ENCODE results near the gene ANKDD1A. TPM values are rescaled to one million over a fixed set of nuclear protein-coding genes. Genes with fewer than 3 reads are reported as not detected.

Gene ANKDD1A
- total and polyA plus RNA-seq, 2 experiments from 2014 or later: 6.7 to 9.3 TPM

GRCh38 chr15:64985366-64986033 lies 73.8 kb downstream of the ANKDD1A start (continued):
- TF ChIP-seq NANOG (IDR thresholded peaks at IDR 0.05; ENCODE audit: borderline replicate concordance) (no peak), EZH2 (IDR thresholded peaks at IDR 0.05; ENCODE audit: low read depth, unreplicated experiment) (no peak)

DNA sequence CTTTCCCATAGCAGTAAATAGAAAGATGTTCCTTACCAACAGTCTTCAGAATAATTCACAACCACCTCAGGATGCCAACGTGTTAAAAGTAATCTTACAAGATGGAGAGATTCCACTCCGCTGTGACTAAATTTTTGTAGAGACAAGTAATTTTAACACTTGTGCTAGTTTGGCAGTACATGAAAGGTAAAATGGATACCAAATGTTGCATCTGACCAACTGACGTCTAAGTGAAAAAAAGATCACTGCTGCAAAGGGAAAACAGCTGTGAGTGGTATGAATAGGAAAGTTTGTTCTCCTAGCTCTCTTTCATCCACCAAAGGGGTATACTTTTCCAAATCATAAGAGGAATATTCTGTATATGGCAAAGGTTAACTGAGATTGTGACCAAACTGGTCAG lies 75.4 kb downstream of the ANKDD1A start:
- TF ChIP-seq STAT1 (IDR thresholded peaks at IDR 0.05; ENCODE audit: unreplicated experiment) (no peak), EZH2 (IDR thresholded peaks at IDR 0.05; ENCODE audit: low read depth, unreplicated experiment) (no peak), NANOG (IDR thresholded peaks at IDR 0.05; ENCODE audit: borderline replicate concordance) (no peak), ZNF331 (CRISPR knock-in tag; IDR thresholded peaks at IDR 0.05; ENCODE audit: low read depth) (no peak), EZH2phosphoT487 (IDR thresholded peaks at IDR 0.05; ENCODE audit: unreplicated experiment) (no peak), JUNB (IDR thresholded peaks at IDR 0.05; ENCODE audit: unreplicated experiment) (no peak), CREB1 (CRISPR knock-in tag; IDR thresholded peaks at IDR 0.05; ENCODE audit: low read depth) (no peak), ETS1 (IDR thresholded peaks at IDR 0.05) (no peak), POLR2AphosphoS5 (IDR thresholded peaks at IDR 0.05; ENCODE audit: low read depth) (no peak), ZNF114 (CRISPR knock-in tag; IDR thresholded peaks at IDR 0.05) (no peak)
- TF ChIP-seq, protein P1, sequence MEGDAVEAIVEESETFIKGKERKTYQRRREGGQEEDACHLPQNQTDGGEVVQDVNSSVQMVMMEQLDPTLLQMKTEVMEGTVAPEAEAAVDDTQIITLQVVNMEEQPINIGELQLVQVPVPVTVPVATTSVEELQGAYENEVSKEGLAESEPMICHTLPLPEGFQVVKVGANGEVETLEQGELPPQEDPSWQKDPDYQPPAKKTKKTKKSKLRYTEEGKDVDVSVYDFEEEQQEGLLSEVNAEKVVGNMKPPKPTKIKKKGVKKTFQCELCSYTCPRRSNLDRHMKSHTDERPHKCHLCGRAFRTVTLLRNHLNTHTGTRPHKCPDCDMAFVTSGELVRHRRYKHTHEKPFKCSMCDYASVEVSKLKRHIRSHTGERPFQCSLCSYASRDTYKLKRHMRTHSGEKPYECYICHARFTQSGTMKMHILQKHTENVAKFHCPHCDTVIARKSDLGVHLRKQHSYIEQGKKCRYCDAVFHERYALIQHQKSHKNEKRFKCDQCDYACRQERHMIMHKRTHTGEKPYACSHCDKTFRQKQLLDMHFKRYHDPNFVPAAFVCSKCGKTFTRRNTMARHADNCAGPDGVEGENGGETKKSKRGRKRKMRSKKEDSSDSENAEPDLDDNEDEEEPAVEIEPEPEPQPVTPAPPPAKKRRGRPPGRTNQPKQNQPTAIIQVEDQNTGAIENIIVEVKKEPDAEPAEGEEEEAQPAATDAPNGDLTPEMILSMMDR (conservative IDR thresholded peaks at IDR 0.05; ENCODE audit: low read depth in 2 of 2): no peak
- TF ChIP-seq, protein P2, sequence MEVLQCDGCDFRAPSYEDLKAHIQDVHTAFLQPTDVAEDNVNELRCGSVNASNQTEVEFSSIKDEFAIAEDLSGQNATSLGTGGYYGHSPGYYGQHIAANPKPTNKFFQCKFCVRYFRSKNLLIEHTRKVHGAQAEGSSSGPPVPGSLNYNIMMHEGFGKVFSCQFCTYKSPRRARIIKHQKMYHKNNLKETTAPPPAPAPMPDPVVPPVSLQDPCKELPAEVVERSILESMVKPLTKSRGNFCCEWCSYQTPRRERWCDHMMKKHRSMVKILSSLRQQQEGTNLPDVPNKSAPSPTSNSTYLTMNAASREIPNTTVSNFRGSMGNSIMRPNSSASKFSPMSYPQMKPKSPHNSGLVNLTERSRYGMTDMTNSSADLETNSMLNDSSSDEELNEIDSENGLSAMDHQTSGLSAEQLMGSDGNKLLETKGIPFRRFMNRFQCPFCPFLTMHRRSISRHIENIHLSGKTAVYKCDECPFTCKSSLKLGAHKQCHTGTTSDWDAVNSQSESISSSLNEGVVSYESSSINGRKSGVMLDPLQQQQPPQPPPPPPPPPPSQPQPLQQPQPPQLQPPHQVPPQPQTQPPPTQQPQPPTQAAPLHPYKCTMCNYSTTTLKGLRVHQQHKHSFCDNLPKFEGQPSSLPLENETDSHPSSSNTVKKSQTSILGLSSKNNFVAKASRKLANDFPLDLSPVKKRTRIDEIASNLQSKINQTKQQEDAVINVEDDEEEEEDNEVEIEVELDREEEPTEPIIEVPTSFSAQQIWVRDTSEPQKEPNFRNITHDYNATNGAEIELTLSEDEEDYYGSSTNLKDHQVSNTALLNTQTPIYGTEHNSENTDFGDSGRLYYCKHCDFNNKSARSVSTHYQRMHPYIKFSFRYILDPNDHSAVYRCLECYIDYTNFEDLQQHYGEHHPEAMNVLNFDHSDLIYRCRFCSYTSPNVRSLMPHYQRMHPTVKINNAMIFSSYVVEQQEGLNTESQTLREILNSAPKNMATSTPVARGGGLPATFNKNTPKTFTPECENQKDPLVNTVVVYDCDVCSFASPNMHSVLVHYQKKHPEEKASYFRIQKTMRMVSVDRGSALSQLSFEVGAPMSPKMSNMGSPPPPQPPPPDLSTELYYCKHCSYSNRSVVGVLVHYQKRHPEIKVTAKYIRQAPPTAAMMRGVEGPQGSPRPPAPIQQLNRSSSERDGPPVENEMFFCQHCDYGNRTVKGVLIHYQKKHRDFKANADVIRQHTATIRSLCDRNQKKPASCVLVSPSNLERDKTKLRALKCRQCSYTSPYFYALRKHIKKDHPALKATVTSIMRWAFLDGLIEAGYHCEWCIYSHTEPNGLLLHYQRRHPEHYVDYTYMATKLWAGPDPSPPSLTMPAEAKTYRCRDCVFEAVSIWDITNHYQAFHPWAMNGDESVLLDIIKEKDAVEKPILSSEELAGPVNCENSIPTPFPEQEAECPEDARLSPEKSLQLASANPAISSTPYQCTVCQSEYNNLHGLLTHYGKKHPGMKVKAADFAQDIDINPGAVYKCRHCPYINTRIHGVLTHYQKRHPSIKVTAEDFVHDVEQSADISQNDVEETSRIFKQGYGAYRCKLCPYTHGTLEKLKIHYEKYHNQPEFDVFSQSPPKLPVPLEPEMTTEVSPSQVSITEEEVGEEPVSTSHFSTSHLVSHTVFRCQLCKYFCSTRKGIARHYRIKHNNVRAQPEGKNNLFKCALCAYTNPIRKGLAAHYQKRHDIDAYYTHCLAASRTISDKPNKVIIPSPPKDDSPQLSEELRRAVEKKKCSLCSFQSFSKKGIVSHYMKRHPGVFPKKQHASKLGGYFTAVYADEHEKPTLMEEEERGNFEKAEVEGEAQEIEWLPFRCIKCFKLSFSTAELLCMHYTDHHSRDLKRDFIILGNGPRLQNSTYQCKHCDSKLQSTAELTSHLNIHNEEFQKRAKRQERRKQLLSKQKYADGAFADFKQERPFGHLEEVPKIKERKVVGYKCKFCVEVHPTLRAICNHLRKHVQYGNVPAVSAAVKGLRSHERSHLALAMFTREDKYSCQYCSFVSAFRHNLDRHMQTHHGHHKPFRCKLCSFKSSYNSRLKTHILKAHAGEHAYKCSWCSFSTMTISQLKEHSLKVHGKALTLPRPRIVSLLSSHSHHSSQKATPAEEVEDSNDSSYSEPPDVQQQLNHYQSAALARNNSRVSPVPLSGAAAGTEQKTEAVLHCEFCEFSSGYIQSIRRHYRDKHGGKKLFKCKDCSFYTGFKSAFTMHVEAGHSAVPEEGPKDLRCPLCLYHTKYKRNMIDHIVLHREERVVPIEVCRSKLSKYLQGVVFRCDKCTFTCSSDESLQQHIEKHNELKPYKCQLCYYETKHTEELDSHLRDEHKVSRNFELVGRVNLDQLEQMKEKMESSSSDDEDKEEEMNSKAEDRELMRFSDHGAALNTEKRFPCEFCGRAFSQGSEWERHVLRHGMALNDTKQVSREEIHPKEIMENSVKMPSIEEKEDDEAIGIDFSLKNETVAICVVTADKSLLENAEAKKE (CRISPR knock-in tag; IDR thresholded peaks at IDR 0.05): no peak

More for the DNA sequence above, 75.4 kb downstream of the ANKDD1A start:
- DNase-seq (ENCODE audit: low spot score) (no peak), ATAC-seq (no peak)
- H4K20me1 ChIP-seq (replicated peaks; ENCODE audit: insufficient read depth): peaks cover 10% of the 10 kb centered on the region
- H3K4me1 ChIP-seq (ENCODE audit: insufficient read depth): no peaks in the 10 kb centered on the region; the same call in 1 of the 2 replicates
- H3K27ac ChIP-seq (ENCODE audit: low read depth): no peak overlapping the region
- no peaks in the 10 kb centered on the region for H3K27me3 ChIP-seq (ENCODE audit: insufficient read depth)
- Mint-ChIP-seq H3K4me1 (peaks cover 8% of the 10 kb centered on the region), H3K36me3 (ENCODE audit: low read depth) (peaks cover 5% of the 10 kb centered on the region), H3K9me3 (no peaks in the 10 kb centered on the region), H3K4me3 (no peak overlapping the region), H3K27ac (no peak overlapping the region), H3K27me3 (ENCODE audit: insufficient read depth, low read depth, poor library complexity) (peaks cover 2% of the 10 kb centered on the region)
- no peak overlapping the region for H3K4me2 ChIP-seq
- H3K9me2 ChIP-seq (ENCODE audit: insufficient read depth): no peaks in the 10 kb centered on the region; the same call in 1 of the 2 replicates
- peaks cover 8% of the 10 kb centered on the region for H3F3A ChIP-seq (replicated peaks; ENCODE audit: low read depth)
- no peak overlapping the region for H2AFZ ChIP-seq
- H3K36me3 ChIP-seq (ENCODE audit: insufficient read depth): no peaks in the 10 kb centered on the region
- no peak overlapping the region for H3K4me3 ChIP-seq
- peaks cover 34% of the 10 kb centered on the region for H3K79me2 ChIP-seq (replicated peaks; ENCODE audit: insufficient read depth)

Data from GM23338 (cell line).